Common myeloid progenitor, CD34-positive (primary cell): ENCODE measurements around the gene PHF10.
A peak's percentile ranks its signal among the peaks of the same experiment; 100 is the strongest.
"Not testable (repeated sequence)": the region's sequence is repeated elsewhere in the genome, so short reads cannot be mapped to it uniquely, and the experiment has no call there.

Source experiments
- CTCF ChIA-PET: fragments of 350-600 bp; sonication (Branson Sonifier 250); formaldehyde crosslinking; loops from one replicate; lab custom pipeline; 2021; ENCODE audit warnings: antibody characterized with exemption; lab: Charles Lee
- POLR2A ChIA-PET: fragments of 350-600 bp; sonication (Branson Sonifier 250); formaldehyde crosslinking; loops from one replicate; lab custom pipeline; 2021; ENCODE audit warnings: antibody characterized with exemption; lab: Charles Lee
- DNase-seq, 3 donors: peaks; one replicate each; pipeline versions ENCODE4 v3.0.0 to v3.0.0-alpha.2; 2013
- H3K27ac ChIP-seq, 2 experiments: 1 replicate in 1 of 2; 2 replicates in 1 of 2; pipeline ENCODE4 v1.7.0; 2013; ENCODE audit warnings: inconsistent platforms in 2 of 2, low read length in 2 of 2, mild to moderate bottlenecking in 2 of 2, low read depth in 1 of 2, moderate library complexity in 1 of 2; ENCODE audit not compliant: severe bottlenecking in 2 of 2, insufficient read depth in 1 of 2, poor library complexity in 1 of 2
- H3K27me3 ChIP-seq, 5 experiments: replicated peaks in 2 of 5; 1 replicate in 3 of 5; 2 replicates in 2 of 5; pipeline versions ENCODE4 v1.6.1 to v1.7.0; 2013; ENCODE audit warnings: low read length in 4 of 5, mild to moderate bottlenecking in 2 of 5, moderate library complexity in 2 of 5, inconsistent platforms in 1 of 5; ENCODE audit not compliant: insufficient read depth in 5 of 5, control insufficient read depth in 4 of 5
- H3K36me3 ChIP-seq, 4 experiments: 1 replicate in 2 of 4; 2 replicates in 2 of 4; pipeline versions ENCODE4 v1.6.1 to v1.7.0; 2013; ENCODE audit warnings: low read length in 3 of 4, control low read depth in 1 of 4, mild to moderate bottlenecking in 1 of 4; ENCODE audit not compliant: control insufficient read depth in 4 of 4, insufficient read depth in 4 of 4
- H3K4me1 ChIP-seq, 4 experiments: 1 replicate in 3 of 4; 2 replicates in 1 of 4; pipeline versions ENCODE4 v1.6.1 to v1.7.1; 2013; ENCODE audit warnings: low read length in 3 of 4, mild to moderate bottlenecking in 3 of 4, control low read depth in 1 of 4, inconsistent platforms in 1 of 4, moderate library complexity in 1 of 4; ENCODE audit not compliant: control insufficient read depth in 4 of 4, insufficient read depth in 4 of 4; ENCODE audit errors: control extremely low read depth in 1 of 4
- H3K4me3 ChIP-seq, 7 experiments: 1 replicate in 4 of 7; 2 replicates in 3 of 7; pipeline versions ENCODE4 v1.5.1 to v1.7.0; 2013; ENCODE audit warnings: mild to moderate bottlenecking in 7 of 7, low read length in 6 of 7, moderate library complexity in 6 of 7, inconsistent platforms in 2 of 7, low read depth in 2 of 7, control low read depth in 1 of 7; ENCODE audit not compliant: insufficient read depth in 4 of 7, control insufficient read depth in 1 of 7; ENCODE audit errors: extremely low read depth in 1 of 7
- H3K9me3 ChIP-seq, 5 experiments: 1 replicate in 4 of 5; 2 replicates in 1 of 5; pipeline versions ENCODE4 v1.6.1 to v1.7.1; 2013; ENCODE audit warnings: low read length in 4 of 5, mild to moderate bottlenecking in 2 of 5, inconsistent platforms in 1 of 5, low read depth in 1 of 5, moderate library complexity in 1 of 5; ENCODE audit not compliant: control insufficient read depth in 4 of 5, insufficient read depth in 2 of 5; ENCODE audit errors: control extremely low read depth in 1 of 5
- WGBS: methylation state at CpG from one replicate; pipeline ENCODE4 v1.1.5; 2013; ENCODE audit not compliant: insufficient coverage; 5-methylcytosine and 5-hydroxymethylcytosine counted together

The PHF10 gene

GRCh38 chr6:169701311-169701953 is 22.9 kb downstream of the PHF10 start:
- ChIA-PET POLR2A (interaction anchor here (1.1 to 2.4 kb wide), 4 partner anchors 9 to 50 kb away, joined by 4 to 17 read pairs (median 6); partner anchors contain the start of genes DYNLT2, ERMARD and PHF10), CTCF (interaction anchor here (1.1 to 2.6 kb wide), 7 partner anchors 8 to 51 kb away, joined by 3 to 5 read pairs (median 3); no protein-coding TSS in a partner anchor)
- WGBS = 0% methylated on average over 52 of the region's 54 CpGs
- Histone ChIP-seq H3K27me3 (no peaks in the 10 kb centered on the region), H3K4me3 (peak overlapping the region; percentile 86 to 98 (median 92)), H3K4me1 (peaks cover 15 to 32% (median 23%) of the 10 kb centered on the region in 4 experiments), H3K9me3 (peaks cover 0 to 1% (median under 1%) of the 10 kb centered on the region in 5 experiments), H3K36me3 (peaks cover 2 to 34% (median 15%) of the 10 kb centered on the region in 4 experiments), H3K27ac (peak overlapping the region; percentile 75 to 91)
- no peak for DNase-seq

GRCh38 chr6:169700296-169700695 is 24.0 kb downstream of the PHF10 start:
- CTCF ChIA-PET = interaction anchor here (0.6 to 1.5 kb wide), 4 partner anchors 8 to 743 kb away, joined by 3 to 7 read pairs (median 4); no protein-coding TSS in a partner anchor
- peaks cover 0 to 11% (median 6%) of the 10 kb centered on the region in 5 experiments for H3K9me3 ChIP-seq
- no peak overlapping the region for H3K27ac ChIP-seq
- peak in 1 of 3 donors; percentile 9 for DNase-seq
- POLR2A ChIA-PET = no interaction called here
- no peaks in the 10 kb centered on the region for H3K27me3 ChIP-seq
- H3K36me3 ChIP-seq = peaks cover 2 to 34% (median 14%) of the 10 kb centered on the region in 4 experiments
- peaks cover 15 to 32% (median 23%) of the 10 kb centered on the region in 4 experiments for H3K4me1 ChIP-seq
- 56% methylated on average over 5 of the region's 5 CpGs for WGBS
- H3K4me3 ChIP-seq = peak overlapping the region in 3 of 7 experiments; percentile 86 to 95 (median 91)

- H3K27ac ChIP-seq, H3K4me3 ChIP-seq, CTCF ChIA-PET, DNase-seq, H3K27me3 ChIP-seq, POLR2A ChIA-PET: not testable (repeated sequence)
- WGBS = 96% methylated on average over 9 of the region's 10 CpGs
- Histone ChIP-seq H3K36me3 (peaks cover 0 to 28% (median 15%) of the 10 kb centered on the region in 4 experiments), H3K9me3 (peaks cover 0 to 35% (median 9%) of the 10 kb centered on the region in 5 experiments), H3K4me1 (peaks cover 3 to 14% (median 10%) of the 10 kb centered on the region in 4 experiments)
Observed at GRCh38 chr6:169697115-169697514, 27.2 kb downstream of the PHF10 start.

- 96% methylated on average over 5 of the region's 5 CpGs for WGBS
- Histone ChIP-seq H3K4me1 (peaks cover 0 to 4% (median under 1%) of the 10 kb centered on the region in 4 experiments), H3K36me3 (peaks cover 0 to 40% (median 22%) of the 10 kb centered on the region in 4 experiments), H3K9me3 (peaks cover 0 to 50% (median 17%) of the 10 kb centered on the region in 5 experiments), H3K4me3 (no peak overlapping the region), H3K27me3 (no peaks in the 10 kb centered on the region), H3K27ac (no peak overlapping the region)
- DNase-seq = no peak
- POLR2A ChIA-PET = no interaction called here
- CTCF ChIA-PET = no interaction called here
Observed at GRCh38 chr6:169695131-169695530, 29.2 kb downstream of the PHF10 start.

GRCh38 chr6:169692516-169692915 is 31.8 kb downstream of the PHF10 start:
- Histone ChIP-seq H3K4me3 (no peak overlapping the region), H3K27ac (no peak overlapping the region), H3K27me3 (no peaks in the 10 kb centered on the region), H3K9me3 (peaks cover 2 to 72% (median 23%) of the 10 kb centered on the region in 5 experiments), H3K36me3 (peaks cover 4 to 53% (median 23%) of the 10 kb centered on the region in 4 experiments), H3K4me1 (no peaks in the 10 kb centered on the region)
- ChIA-PET POLR2A (no interaction called here), CTCF (interaction anchor here (0.8 kb wide), 2 partner anchors 8 to 9 kb away, joined by 3 read pairs; partner anchors contain the start of genes C6orf120 and WDR27)
- 100% methylated on average over 3 of the region's 3 CpGs for WGBS
- no peak for DNase-seq

GRCh38 chr6:169691260-169691659 is 33.0 kb downstream of the PHF10 start:
- CTCF ChIA-PET = no interaction called here
- Histone ChIP-seq H3K4me1 (no peaks in the 10 kb centered on the region), H3K36me3 (peaks cover 5 to 57% (median 29%) of the 10 kb centered on the region in 4 experiments), H3K27ac (no peak overlapping the region), H3K27me3 (no peaks in the 10 kb centered on the region), H3K4me3 (no peak overlapping the region), H3K9me3 (peaks cover 5 to 82% (median 26%) of the 10 kb centered on the region in 5 experiments)
- POLR2A ChIA-PET = interaction anchor here (0.7 kb wide), 1 partner anchor 117 kb away, joined by 3 read pairs; no protein-coding TSS in a partner anchor
- DNase-seq = no peak
- no CpG with 5 or more reads among the region's 2 CpGs for WGBS

GRCh38 chr6:169689287-169689686 is 35.0 kb downstream of the PHF10 start:
- H3K36me3 ChIP-seq = peaks cover 5 to 65% (median 32%) of the 10 kb centered on the region in 4 experiments
- H3K4me3 ChIP-seq = no peak overlapping the region
- H3K27me3 ChIP-seq = no peaks in the 10 kb centered on the region
- CTCF ChIA-PET = no interaction called here
- H3K4me1 ChIP-seq = no peaks in the 10 kb centered on the region
- peaks cover 7 to 81% (median 31%) of the 10 kb centered on the region in 5 experiments for H3K9me3 ChIP-seq
- DNase-seq = no peak
- POLR2A ChIA-PET = no interaction called here
- 97% methylated on average over 6 of the region's 6 CpGs for WGBS
- no peak overlapping the region for H3K27ac ChIP-seq
